ENCODE measurements around the gene ACAP1.

Gene ACAP1

DNA sequence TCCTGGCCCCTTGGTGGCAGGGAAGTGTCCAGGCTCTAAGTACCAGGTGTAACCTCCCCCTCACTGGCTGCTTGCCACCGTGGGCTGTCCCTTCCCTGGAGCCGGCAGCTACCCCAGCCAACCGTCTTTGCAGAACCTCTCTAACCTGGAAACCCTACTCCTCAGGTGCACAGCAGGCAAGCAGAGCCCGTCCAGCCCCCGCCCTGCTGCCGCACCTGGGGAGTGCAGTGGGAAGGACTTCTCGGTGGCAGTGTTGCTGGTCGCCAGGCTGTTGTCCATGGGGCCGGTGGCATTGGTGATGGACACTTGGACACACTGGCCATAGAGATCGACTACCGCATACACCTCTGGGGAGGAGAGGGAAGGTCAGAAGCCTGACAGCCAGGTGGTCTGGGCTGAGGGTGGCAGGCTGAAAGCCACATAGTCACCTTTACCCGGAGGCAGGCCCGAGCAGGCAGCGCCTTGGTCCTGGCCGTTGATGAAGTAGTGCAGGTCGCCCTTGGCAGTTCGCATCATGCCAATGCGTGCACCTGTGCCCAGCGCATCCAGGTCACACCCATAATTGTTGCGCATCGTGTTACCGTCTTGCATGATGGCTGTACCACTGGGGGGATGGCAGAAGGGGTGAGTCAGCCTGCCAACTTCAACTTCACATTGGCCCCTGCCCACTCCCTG lies 13.7 kb upstream of the ACAP1 start:
- TF ChIP-seq CTCF (IDR thresholded peaks at IDR 0.05; ENCODE audit: low read depth, low read length, poor library complexity, severe bottlenecking) (no peak), EZH2phosphoT487 (IDR thresholded peaks at IDR 0.05; ENCODE audit: borderline replicate concordance, low read length) (no peak)
- peaks cover 83% of the 10 kb centered on the region for H3K36me3 ChIP-seq (ENCODE audit: control insufficient read depth, low read length)
- no peaks in the 10 kb centered on the region for H3K9me2 ChIP-seq (replicated peaks; ENCODE audit: control insufficient read depth, low read length)
- no peaks in the 10 kb centered on the region for H4K20me1 ChIP-seq (ENCODE audit: control insufficient read depth, insufficient read depth, low read depth, low read length)
- no peak overlapping the region for H3K4me3 ChIP-seq (ENCODE audit: low read length)
- H3K9me3 ChIP-seq (ENCODE audit: control insufficient read depth, insufficient read depth, low read length), result no peaks in the 10 kb centered on the region
- H3K4me2 ChIP-seq (ENCODE audit: low read length), result no peak overlapping the region
- peaks cover 7% of the 10 kb centered on the region for H3K4me1 ChIP-seq (ENCODE audit: control insufficient read depth, low read length)
- no peak overlapping the region for H3K27ac ChIP-seq (ENCODE audit: low read depth, low read length)
- 0 out of 2 replicates have a peak, but pooled peaks cover under 1% of the 10 kb centered on the region for H3F3A ChIP-seq (ENCODE audit: control insufficient read depth, insufficient read depth)
- H3K27me3 ChIP-seq (ENCODE audit: control insufficient read depth, low read length), result no peaks in the 10 kb centered on the region
- H3K79me2 ChIP-seq (ENCODE audit: control insufficient read depth, low read length), result peaks cover 27% of the 10 kb centered on the region

GRCh38 chr17:7323731-7324437 lies 12.4 kb upstream of the ACAP1 start:
- no peak for TF ChIP-seq EZH2phosphoT487 (IDR thresholded peaks at IDR 0.05; ENCODE audit: borderline replicate concordance, low read length)
- peak; percentile 98 for TF ChIP-seq CTCF (IDR thresholded peaks at IDR 0.05; ENCODE audit: low read depth, low read length, poor library complexity, severe bottlenecking)
- Histone ChIP-seq H3K4me2 (ENCODE audit: low read length) (no peak overlapping the region), H4K20me1 (ENCODE audit: control insufficient read depth, insufficient read depth, low read depth, low read length) (no peaks in the 10 kb centered on the region), H3K79me2 (ENCODE audit: control insufficient read depth, low read length) (peaks cover 40% of the 10 kb centered on the region), H3K9me2 (replicated peaks; ENCODE audit: control insufficient read depth, low read length) (no peaks in the 10 kb centered on the region), H3K4me1 (ENCODE audit: control insufficient read depth, low read length) (peaks cover 16% of the 10 kb centered on the region), H3K4me3 (ENCODE audit: low read length) (no peak overlapping the region), H3K9me3 (ENCODE audit: control insufficient read depth, insufficient read depth, low read length) (no peaks in the 10 kb centered on the region), H3F3A (ENCODE audit: control insufficient read depth, insufficient read depth) (no peaks in the 10 kb centered on the region), H3K27ac (ENCODE audit: low read depth, low read length) (no peak overlapping the region), H3K27me3 (ENCODE audit: control insufficient read depth, low read length) (no peaks in the 10 kb centered on the region), H3K36me3 (ENCODE audit: control insufficient read depth, low read length) (peaks cover 73% of the 10 kb centered on the region)

DNA sequence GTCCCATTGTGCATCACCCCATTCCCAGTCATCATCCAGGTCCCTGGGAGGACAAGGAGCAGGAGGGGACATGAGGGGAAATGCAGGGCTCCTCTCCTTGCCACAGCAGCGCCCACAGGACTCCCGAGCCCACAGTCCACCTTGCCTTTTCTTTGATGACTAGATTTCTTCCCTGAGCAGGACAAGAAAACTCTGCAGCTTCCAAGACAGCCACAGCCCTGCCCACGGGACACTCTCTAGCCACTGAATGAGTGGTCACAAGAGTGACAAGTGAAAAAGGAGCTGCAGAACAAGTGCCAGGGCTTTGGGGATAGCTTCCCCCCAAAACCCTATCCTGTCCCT lies 11.9 kb upstream of the ACAP1 start:
- H3K9me3 ChIP-seq (ENCODE audit: control insufficient read depth, insufficient read depth, low read length), result no peaks in the 10 kb centered on the region
- H3F3A ChIP-seq (ENCODE audit: control insufficient read depth, insufficient read depth), result no peaks in the 10 kb centered on the region
- peaks cover 16% of the 10 kb centered on the region for H3K4me1 ChIP-seq (ENCODE audit: control insufficient read depth, low read length)
- H3K79me2 ChIP-seq (ENCODE audit: control insufficient read depth, low read length), result peaks cover 41% of the 10 kb centered on the region
- no peaks in the 10 kb centered on the region for H4K20me1 ChIP-seq (ENCODE audit: control insufficient read depth, insufficient read depth, low read depth, low read length)
- H3K9me2 ChIP-seq (replicated peaks; ENCODE audit: control insufficient read depth, low read length), result no peaks in the 10 kb centered on the region
- no peak overlapping the region for H3K4me3 ChIP-seq (ENCODE audit: low read length)
- no peak overlapping the region for H3K27ac ChIP-seq (ENCODE audit: low read depth, low read length)
- peak; percentile 33 for TF ChIP-seq CTCF (IDR thresholded peaks at IDR 0.05; ENCODE audit: low read depth, low read length, poor library complexity, severe bottlenecking)
- TF ChIP-seq EZH2phosphoT487 (IDR thresholded peaks at IDR 0.05; ENCODE audit: borderline replicate concordance, low read length), result no peak
- no peak overlapping the region for H3K4me2 ChIP-seq (ENCODE audit: low read length)
- H3K27me3 ChIP-seq (ENCODE audit: control insufficient read depth, low read length), result no peaks in the 10 kb centered on the region
- H3K36me3 ChIP-seq (ENCODE audit: control insufficient read depth, low read length), result peaks cover 72% of the 10 kb centered on the region

Data from DOHH2 (cell line).